Fibroblast of skin of left quadriceps (primary cell): Measurements from ENCODE around the gene CTDSP2.
"Not testable (repeated sequence)": the region's sequence is repeated elsewhere in the genome, so short reads cannot be mapped to it uniquely, and the experiment has no call there.

Experiments
- DNase-seq, 2 experiments: peaks; one replicate each; pipeline ENCODE4 v3.0.0-alpha.2; 2013; ENCODE audit warnings: low read depth in 2 of 2

Gene CTDSP2

DNA sequence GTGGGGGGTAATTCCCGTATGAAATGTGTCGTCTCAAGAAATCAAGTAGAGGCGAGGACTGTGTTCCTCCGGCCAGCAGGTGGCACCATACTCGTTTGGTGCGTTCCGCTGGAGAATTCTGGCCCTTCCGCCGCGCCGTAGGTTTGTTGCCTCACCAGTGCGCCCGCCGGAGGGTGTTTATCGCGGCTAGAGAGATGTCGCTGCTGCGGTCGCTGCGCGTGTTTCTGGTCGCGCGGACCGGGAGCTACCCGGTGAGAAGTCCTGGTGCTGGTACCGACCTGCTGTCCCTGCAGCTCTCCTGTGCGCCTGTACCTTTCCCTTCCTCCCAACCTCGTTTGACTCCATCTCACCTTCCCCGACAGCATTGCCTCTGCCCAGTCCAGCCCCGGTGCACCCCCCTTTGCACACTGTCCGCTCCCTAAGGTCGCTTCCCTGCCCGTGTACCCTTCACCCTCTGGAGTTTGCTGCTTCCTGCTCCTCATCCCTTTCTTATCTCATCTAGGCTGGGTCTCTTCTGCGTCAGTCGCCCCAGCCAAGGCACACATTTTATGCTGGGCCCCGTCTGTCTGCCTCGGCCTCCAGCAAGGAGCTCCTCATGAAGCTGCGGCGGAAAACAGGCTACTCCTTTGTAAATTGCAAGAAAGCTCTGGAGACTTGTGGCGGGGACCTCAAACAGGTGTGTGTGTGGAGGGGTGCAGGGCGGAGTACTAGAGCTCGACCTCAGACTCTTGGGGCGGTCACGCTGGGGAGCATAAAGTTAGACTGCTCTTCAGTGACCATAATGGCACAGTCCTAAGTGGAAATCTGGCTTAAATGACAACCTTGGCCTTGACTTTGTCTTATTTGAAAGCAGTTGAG is 63.7 kb downstream of the CTDSP2 start, which contains the start of gene TSFM:
TSS of gene TSFM (plus strand) at position 180 of the 858 bp plus-strand sequence. CDS start at position 195, 15 bp downstream.
- peak; percentile 82 to 85 for DNase-seq

DNA sequence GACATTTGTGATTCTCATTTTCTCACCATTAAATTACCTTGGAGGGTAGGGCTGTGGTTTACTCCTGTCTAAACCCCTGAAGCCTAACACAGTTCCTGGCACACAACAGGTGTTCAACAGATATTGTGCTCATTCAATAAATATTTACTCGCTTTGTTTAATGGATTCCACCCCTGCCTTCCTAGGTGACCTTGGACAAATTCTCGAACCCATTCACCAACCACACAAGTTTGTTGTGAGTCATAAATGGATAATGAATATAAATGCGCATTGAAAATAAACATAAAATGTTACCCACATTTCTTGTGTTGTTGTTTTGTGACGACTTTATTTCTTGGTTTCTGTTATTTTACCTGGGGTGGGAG is 64.3 kb downstream of the CTDSP2 start:
- no peak for DNase-seq

DNA sequence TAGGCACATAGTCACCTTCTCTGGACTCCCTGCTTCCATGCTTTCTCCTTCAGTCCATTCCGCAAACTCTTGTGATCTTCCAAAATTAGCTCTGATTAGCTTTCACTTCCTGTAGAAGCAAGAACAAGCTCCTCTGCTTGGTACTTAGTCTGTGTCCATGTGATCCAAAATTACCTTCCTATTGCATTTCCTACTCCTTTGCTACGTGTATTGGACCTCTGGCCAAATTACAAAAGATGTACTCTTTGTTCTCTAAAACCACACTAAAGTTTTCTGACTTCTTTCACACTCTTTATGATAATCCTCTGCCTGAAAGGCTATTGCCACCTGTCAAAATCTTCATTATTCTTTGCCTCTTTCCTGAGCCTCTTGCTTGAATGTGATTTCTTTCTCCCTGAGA is 64.7 kb downstream of the CTDSP2 start:
- no peak for DNase-seq

DNA sequence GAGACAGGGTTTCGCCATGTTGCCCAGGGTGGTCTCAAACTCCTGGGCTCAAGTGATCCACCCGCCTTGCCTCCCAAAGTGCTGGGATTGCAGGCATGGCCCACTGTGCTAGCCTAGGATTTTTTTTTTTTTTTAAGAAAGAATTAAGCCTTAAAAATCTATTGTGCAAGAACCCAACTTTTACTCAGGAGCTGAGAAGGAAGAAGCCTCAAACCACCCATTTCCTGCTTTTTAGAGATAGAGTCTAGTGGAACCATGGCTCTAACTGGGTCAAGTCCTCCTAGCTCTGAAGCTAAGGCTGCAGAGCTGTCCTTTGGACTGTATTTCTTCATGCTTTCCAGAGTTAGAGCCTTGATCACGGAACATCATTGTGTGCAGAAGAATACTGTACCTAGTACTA is 65.3 kb downstream of the CTDSP2 start:
- no peak for DNase-seq

DNA sequence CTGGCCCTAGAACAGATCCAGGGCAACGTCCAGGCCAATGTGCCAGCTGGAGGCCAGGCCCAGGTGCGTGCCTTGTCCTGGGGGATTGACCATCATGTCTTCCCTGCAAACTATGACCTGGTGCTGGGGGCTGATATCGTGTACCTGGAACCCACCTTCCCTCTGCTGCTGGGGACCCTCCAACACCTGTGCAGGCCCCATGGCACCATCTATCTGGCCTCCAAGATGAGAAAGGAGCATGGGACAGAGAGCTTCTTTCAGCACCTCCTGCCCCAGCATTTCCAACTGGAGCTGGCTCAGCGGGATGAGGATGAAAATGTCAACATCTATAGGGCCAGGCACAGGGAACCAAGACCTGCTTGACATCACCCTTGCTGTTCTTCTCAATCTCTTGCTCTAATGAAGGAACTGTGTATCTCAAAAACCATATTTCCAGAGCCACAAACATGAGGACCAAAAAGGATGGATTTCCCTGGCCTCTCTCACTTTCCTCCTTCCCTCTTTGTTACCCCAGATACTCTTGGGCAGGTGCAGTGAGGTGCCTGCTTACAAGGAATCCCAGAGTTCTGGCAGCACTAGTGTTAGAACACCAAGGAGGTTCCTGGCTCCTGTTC is 66.1 kb downstream of the CTDSP2 start:
- DNase-seq = no peak

DNA sequence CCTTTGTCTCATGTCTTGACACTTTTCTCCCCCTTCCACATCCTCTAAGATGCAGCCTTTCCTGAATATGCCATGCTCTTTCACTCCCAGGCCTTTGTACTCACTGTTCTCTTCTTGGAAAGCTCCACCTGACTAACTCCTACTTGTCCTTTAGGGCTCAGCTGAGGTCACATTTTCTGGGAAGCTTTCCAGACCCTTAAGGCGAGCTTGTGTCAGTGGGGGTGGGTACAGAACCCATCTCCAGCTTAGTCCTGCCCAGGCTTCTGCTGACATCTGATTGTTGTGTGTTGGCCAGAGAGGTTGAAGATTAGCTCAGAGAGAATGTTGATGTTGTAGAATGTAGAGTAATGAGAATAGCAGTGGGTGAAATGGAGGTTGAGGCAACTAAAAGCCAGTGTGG is 66.8 kb downstream of the CTDSP2 start:
- DNase-seq = no peak

DNA sequence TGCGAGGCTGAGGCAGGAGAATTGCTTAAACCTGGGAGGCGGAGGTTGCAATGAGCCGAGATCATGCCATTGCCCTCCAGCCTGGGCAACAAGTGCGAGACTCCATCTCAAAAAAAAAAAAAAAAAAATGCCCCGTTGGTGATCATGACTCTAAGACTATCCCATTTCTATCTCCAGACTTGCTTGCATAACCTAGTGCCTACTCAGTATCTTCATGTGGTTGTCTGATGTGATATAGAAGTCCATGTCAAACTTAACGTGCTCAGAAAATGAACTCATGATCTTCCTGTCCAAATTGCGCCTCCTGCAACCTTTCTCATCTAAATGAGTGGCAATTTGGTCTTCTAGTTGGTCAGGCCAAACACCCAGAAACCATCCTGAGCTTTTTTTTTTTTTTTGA is 68.6 kb downstream of the CTDSP2 start:
- no peak for DNase-seq

DNA sequence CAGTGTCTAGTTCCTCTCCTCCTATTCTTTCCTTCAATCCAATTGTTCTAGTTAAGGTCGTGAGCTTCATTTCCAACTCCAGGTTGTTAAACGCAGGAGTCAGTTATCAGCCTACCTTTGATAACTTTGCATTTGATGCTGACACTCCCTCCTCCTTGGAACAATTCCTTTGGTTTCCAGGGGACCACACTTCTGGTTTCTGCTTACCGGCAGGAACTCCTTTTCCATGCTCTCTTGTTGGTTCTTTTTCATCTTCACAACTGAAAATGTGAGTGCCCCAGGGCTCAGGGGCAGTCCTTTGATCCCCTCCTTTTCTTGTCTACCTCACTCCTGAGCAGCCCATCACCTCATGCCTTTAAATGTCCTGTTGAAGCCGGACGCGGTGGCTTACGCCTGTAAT is 69.2 kb downstream of the CTDSP2 start:
- DNase-seq = no peak

DNA sequence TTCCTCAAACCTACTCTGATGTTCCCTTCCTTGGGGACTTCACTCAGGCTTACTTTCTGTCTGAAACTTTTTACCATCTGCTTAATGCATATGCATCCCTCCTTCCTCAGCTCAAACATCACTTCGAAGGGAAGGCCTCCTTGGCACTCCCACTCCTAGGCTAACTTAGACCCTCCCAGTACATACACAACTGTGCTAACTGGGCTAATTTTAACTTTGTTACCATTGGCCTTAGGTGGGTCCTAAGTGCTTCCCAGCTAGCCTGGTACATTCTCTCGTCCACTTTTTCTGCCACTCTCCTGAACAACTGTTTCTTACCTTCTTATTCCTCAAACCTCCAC is 70.3 kb downstream of the CTDSP2 start:
- DNase-seq = no peak

DNA sequence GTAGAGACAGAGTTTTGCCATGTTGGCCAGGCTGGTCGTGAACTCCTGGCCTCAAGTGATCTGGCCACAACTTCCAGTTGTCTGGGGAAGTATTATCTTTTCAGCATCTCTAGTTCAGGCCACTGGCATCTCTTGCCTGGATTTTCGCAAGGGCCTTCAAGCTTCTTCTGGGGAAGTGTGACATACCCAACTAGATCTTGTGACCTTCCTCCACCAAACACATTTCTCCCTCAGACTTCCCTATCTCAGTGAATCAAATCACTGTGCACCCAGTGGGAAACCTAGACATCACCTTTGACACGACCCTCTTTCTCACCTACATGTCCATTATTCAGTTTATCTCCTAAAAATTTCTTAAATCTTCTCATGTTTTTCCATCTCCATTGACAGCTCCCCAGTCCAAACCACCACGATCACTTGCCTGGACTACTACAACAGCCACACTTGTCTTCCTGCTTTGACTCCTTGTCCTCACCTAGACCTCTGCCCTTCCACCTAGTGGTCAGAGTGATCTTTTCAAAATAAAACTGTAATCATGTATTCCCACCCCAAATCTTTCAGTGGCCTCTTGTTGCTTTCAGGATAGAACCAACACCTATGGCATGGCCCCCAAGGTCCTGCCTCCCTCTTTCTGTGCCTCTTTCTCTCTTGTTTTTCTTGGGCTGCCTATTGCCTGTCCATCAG is 70.8 kb downstream of the CTDSP2 start:
- DNase-seq = no peak

DNA sequence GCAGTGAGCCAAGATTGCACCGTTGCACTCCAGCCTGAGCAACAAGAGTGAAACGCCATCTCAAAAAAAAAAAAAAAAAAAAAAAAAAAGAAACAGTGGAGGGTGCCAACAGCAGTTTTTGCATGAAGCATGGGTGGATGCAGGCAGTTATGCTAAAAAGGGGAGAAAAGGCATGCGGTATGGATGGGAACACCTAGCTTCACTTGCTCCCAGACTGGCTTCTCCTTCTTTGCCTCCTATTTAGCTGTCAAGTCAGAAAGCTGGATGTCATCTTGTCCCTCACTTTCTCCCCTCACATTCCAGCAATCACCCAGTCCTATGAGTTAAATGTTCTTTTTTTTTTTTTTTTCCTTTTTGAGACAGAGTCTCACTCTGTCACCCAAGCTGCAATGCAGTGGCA is 71.5 kb downstream of the CTDSP2 start:
- DNase-seq = no peak

DNA sequence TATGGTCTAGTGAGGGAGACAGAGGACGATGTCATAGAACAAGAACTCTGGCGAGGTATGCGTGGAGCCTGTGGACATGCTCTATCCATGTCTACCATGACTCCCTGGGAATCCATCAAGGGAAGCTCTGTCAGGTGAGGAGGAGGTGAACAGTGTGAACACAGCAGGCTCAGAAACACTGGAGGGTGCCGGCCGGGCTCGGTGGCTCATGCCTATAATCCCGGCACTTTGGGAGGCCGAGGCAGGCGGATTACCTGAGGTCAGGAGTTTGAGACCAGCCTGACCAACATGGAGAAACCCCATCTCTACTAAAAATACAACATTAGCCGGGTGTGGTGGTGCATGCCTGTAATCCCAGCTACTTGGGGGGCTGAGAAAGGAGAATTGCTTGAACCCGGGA is 71.9 kb downstream of the CTDSP2 start:
- DNase-seq = not testable (repeated sequence)

DNA sequence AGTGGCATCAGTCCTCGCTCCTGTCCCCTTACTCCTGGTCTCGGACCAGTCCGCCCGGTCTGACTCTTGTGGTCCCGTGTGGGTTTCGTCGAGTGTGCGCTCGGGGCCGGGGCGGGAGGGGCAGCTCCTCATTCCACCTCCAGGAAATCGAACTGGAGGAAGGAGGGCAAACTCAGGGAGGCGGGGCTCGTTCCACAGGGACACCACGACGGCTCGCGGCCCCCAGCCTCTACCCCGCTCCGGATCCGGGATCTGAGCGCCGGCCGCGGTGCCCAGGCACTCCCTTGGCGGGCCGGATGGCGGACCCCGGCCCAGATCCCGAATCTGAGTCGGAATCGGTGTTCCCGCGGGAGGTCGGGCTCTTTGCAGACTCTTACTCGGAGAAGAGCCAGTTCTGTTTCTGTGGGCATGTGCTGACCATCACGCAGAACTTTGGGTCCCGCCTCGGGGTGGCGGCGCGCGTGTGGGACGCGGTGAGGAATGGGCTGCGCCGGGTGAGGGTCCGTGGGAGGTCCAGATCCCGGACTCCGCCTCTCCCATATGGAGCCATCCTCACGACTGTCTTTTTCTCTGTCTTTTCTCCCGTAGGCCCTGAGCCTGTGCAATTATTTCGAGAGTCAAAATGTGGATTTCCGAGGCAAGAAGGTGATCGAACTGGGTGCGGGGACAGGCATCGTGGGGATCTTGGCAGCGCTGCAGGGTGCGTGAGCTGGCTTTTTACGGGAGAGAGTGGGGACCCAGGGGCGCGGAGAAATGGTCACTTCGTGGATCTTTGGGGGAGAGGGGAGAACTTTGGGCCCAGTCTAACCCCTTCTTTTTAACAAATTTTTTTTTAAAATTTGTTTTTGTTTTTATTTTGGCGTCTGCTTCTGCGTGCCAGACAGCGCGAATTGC is 73.9 kb downstream of the CTDSP2 start, which contains the start of gene EEF1AKMT3:
TSS of gene EEF1AKMT3 (plus strand) at position 186 of the 894 bp plus-strand sequence. CDS start at position 297, 111 bp downstream.
- no peak for DNase-seq

DNA sequence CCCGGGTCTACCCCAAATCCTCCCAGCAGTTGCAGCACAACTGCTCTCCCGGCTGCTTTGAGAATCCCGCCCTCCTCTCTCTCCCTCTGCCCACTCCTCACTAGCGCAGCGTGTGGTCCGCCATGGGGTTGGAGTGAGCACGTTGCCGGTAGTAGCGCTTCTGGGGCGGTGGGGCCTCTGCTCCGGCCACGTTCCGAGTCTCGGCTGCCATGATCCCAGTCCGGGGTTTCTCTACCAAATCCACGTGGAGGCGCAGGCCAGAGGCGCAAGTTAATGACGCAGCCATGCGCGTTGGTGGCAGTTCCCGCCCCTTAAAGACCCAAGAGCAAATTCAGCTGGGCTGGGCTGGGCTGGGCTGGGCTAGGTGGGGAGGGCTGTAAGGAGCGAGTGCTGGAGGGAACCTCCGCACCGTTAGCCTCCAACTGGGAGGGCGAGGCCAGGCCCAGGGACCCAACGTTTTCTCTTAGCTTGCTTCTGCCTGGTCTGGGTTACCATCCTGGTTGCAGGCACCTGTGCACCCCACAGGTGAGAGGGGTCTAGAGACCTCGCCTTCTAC is 74.6 kb downstream of the CTDSP2 start, which contains the start of gene METTL1:
TSS of gene METTL1 (minus strand) at position 233 of the 556 bp plus-strand sequence. CDS start at position 211, 22 bp downstream.
- peak; percentile 92 to 93 for DNase-seq

DNA sequence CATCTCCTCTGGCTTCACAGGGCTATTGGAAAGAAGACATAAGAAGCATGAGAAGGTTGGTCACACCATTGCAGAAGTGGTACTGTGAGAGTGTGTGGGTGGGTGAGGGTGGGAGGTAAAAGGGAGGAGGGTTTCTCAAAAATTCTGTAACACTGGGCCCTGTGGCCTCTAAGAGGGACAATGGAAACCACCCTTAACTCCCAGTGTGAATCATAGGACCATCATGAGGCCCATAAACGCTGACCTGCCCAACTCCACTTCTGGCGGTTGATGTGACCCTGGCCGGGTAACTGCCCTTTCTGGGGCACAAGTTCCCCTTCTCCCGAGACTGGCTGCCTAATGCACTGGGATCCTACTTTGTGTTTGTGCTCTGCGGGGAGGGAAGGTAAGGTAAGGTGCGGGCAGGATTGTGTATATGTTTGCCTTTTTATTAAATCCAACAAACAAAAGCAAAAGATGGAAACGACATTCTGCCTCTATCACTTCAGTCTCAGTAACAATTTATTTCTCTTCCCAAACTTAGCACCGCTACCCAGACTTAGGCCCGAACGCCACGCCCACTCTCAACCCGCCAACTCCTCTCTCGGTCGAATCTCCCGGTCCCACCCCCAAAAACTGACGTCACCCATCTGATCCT is 75.2 kb downstream of the CTDSP2 start:
- peak; percentile 81 to 83 for DNase-seq

DNA sequence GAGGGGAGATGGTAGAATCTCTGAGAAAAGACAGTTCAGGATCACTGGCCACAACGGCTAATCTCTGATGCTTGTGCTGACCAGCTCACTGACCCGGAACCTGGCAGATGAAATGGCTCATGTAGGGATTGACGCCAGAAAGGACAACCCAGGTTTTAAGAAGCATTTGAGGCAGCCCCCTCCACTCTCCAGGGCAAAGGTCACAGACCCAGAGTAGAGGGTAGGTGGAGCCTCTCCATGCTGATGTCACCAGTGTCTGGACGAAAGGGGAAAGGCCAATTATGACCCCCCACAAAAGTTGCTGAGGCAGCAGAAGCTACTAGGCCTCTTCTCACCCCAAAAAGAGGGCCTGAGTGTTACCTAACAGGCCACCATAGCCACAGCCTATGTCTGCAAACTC is 75.8 kb downstream of the CTDSP2 start:
- no peak for DNase-seq
